Breast epithelium (tissue), 3 donors: ENCODE results near the gene RCAN1.

Experiments
- CTCF ChIP-seq, 3 donors: fragments of 450-650 bp; IDR thresholded peaks; one replicate each; pipeline ENCODE4 v1.5.1; 2016 to 2017; ENCODE audit warnings: antibody characterized with exemption in 3 of 3, mild to moderate bottlenecking in 3 of 3, moderate library complexity in 3 of 3
- POLR2A ChIP-seq: fragments of 450-650 bp; IDR thresholded peaks from one replicate; pipeline ENCODE4 v1.6.1; 2016; ENCODE audit warnings: antibody characterized with exemption, mild to moderate bottlenecking, moderate library complexity
- POLR2AphosphoS5 ChIP-seq, 3 donors: sonication (generic); formaldehyde crosslinking; IDR thresholded peaks; one replicate each; pipeline ENCODE4 v1.6.1; 2017; ENCODE audit warnings: antibody characterized with exemption in 3 of 3

GRCh38 chr21:34609933-34610549 lies 4.9 kb downstream of the RCAN1 start:
- TF ChIP-seq POLR2AphosphoS5 (IDR thresholded peaks at IDR 0.05) (no peak), CTCF (IDR thresholded peaks at IDR 0.05) (no peak), POLR2A (no peak)
